NT2/D1 (cell line): ENCODE measurements around the gene ERGIC3.

Source experiments
- YY1 ChIP-seq: IDR thresholded peaks from 2 replicates; pipeline ENCODE4 v1.6.1; 2011; ENCODE audit not compliant: insufficient read length, insufficient read depth
- ZNF274 ChIP-seq: IDR thresholded peaks from 2 replicates; pipeline ENCODE4 v1.6.1; 2011; ENCODE audit warnings: mild to moderate bottlenecking, low read depth, low read length

GRCh38 chr20:35539756-35540212, 2.1 kb upstream of the ERGIC3 start:
- TF ChIP-seq ZNF274 (no peak), YY1 (no peak)
